OCI-LY7 (cell line): Measurements from ENCODE around the gene SRCIN1. TPM values are rescaled to one million over a fixed set of nuclear protein-coding genes. Genes with fewer than 3 reads are reported as not detected.

Source experiments
- BruUV-seq: library from RNA; stranded (reverse); fragments of 400-500 nt; replicated peaks from 2 replicates; lab custom pipeline; 2021; lab: Mats Ljungman, UMichigan
- CTCF ChIA-PET: fragments of 300-600 bp; sonication (Branson Sonifier 250); formaldehyde crosslinking; loops from one replicate; lab custom pipeline; 2022; ENCODE audit warnings: antibody characterized with exemption; ENCODE audit not compliant: unreplicated experiment; lab: Charles Lee
- POLR2A ChIA-PET: fragments of 300-600 bp; sonication (Branson Sonifier 250); formaldehyde crosslinking; loops from one replicate; lab custom pipeline; 2022; ENCODE audit warnings: antibody characterized with exemption; lab: Charles Lee
- DNase-seq: peaks from one replicate; pipeline ENCODE4 v3.0.0-alpha.2; 2015; ENCODE audit warnings: low spot score
- H2AFZ ChIP-seq: fragments of 200-600 bp; sonication (generic), shearing (Covaris generic); 2 replicates; pipeline ENCODE4 v1.6.1; 2014; ENCODE audit warnings: mild to moderate bottlenecking, antibody characterized with exemption, low read length, moderate library complexity
- H3K27ac ChIP-seq: fragments of 200-600 bp; sonication (generic); 2 replicates; pipeline ENCODE4 v1.5.1; 2014; ENCODE audit warnings: mixed run types, low read depth, mild to moderate bottlenecking, moderate library complexity, low read length, inconsistent platforms; ENCODE audit not compliant: poor library complexity, severe bottlenecking
- H3K36me3 ChIP-seq: fragments of 200-600 bp; sonication (generic); 2 replicates; pipeline ENCODE4 v1.6.1; 2014; ENCODE audit warnings: mild to moderate bottlenecking, antibody characterized with exemption, low read length, moderate library complexity, mixed read lengths; ENCODE audit not compliant: insufficient read depth
- H3K4me1 ChIP-seq: fragments of 200-600 bp; sonication (generic); 2 replicates; pipeline ENCODE4 v1.5.1; 2014; ENCODE audit warnings: mild to moderate bottlenecking, low read length; ENCODE audit not compliant: insufficient read depth, poor library complexity, severe bottlenecking
- H3K4me2 ChIP-seq: fragments of 200-600 bp; sonication (generic); 2 replicates; pipeline ENCODE4 v1.6.1; 2014; ENCODE audit warnings: mild to moderate bottlenecking, low read length
- H3K4me3 ChIP-seq: fragments of 200-600 bp; sonication (generic); 2 replicates; pipeline ENCODE4 v1.5.1; 2014; ENCODE audit warnings: mild to moderate bottlenecking, low read depth, low read length; ENCODE audit not compliant: poor library complexity, severe bottlenecking
- H3K79me2 ChIP-seq: fragments of 200-600 bp; sonication (generic); 2 replicates; pipeline ENCODE4 v1.6.1; 2016; ENCODE audit warnings: low read depth, mild to moderate bottlenecking, low read length, moderate library complexity, mixed read lengths; ENCODE audit not compliant: insufficient read depth
- H3K9me2 ChIP-seq: fragments of 200-600 bp; sonication (generic); 2 replicates; pipeline ENCODE4 v1.6.1; 2016; ENCODE audit warnings: mild to moderate bottlenecking, low read length, mixed read lengths; ENCODE audit not compliant: insufficient read depth
- H3K9me3 ChIP-seq: fragments of 200-600 bp; sonication (generic); 2 replicates; pipeline ENCODE4 v1.6.1; 2014; ENCODE audit warnings: mild to moderate bottlenecking, mixed run types, low read length, mixed read lengths
- H4K20me1 ChIP-seq: fragments of 200-600 bp; sonication (generic); 2 replicates; pipeline ENCODE4 v1.6.1; 2014; ENCODE audit warnings: mild to moderate bottlenecking, antibody characterized with exemption, low read length, moderate library complexity, mixed read lengths; ENCODE audit not compliant: insufficient read depth
- CTCF ChIP-seq: fragments of 200-600 bp; sonication (generic); conservative IDR thresholded peaks from 2 replicates; pipeline ENCODE4 v1.5.1; 2014; ENCODE audit warnings: mild to moderate bottlenecking, antibody characterized with exemption, low read length, moderate library complexity, mixed read lengths
- EZH2phosphoT487 ChIP-seq: fragments of 200-600 bp; sonication (generic); IDR thresholded peaks from 2 replicates; pipeline ENCODE4 v1.6.1; 2018; ENCODE audit warnings: low read depth, borderline replicate concordance, mild to moderate bottlenecking, mixed run types, antibody characterized with exemption, low read length, moderate library complexity, mixed read lengths
- intact Hi-C: fragments of 100-400 bp; cut with micrococcal nuclease; formaldehyde crosslinking; loops from one replicate; pipeline ENCODE4 v1.10.0; 2022; ENCODE audit not compliant: unreplicated experiment
- total RNA-seq, 2 experiments: library from RNA; depleted of rRNA in 1 of 2; stranded (reverse); fragments of >200 nt in 1 of 2; shearing (Covaris generic) in 1 of 2; gene quantifications; 2 replicates each; pipeline ENCODE4 v1.2.3, GENCODE V29; 2014 to 2022

SRCIN1 gene
- total RNA-seq, 2 experiments from 2014 or later, result 1.5 to 4.6 TPM

GRCh38 chr17:38616361-38616760 is 10.6 kb upstream of the SRCIN1 start:
- Histone ChIP-seq H3K4me1 (no peaks in the 10 kb centered on the region), H3K4me2 (no peak overlapping the region), H3K9me2 (no peaks in the 10 kb centered on the region), H3K4me3 (no peak overlapping the region), H3K36me3 (no peaks in the 10 kb centered on the region), H3K79me2 (no peaks in the 10 kb centered on the region), H3K27ac (no peak overlapping the region), H3K9me3 (peaks cover 4% of the 10 kb centered on the region; the same call in 1 of the 2 replicates), H2AFZ (no peak overlapping the region), H4K20me1 (no peaks in the 10 kb centered on the region)
- intact Hi-C loops, result no loop called here
- ChIA-PET CTCF (interaction anchor here (0.5 kb wide), 1 partner anchor 265 kb away, joined by 3 read pairs; the partner anchor contains the start of gene SOCS7), POLR2A (no interaction called here)
- BruUV-seq, result no TSS peak
- no peak for DNase-seq
- TF ChIP-seq CTCF, result no peak
- no peak for TF ChIP-seq EZH2phosphoT487

GRCh38 chr17:38613981-38614779 is 8.4 kb upstream of the SRCIN1 start:
- CTCF ChIA-PET, result no interaction called here
- Histone ChIP-seq H3K36me3 (no peaks in the 10 kb centered on the region), H3K9me2 (no peaks in the 10 kb centered on the region), H3K9me3 (peaks cover 4% of the 10 kb centered on the region; the same call in 1 of the 2 replicates), H4K20me1 (no peaks in the 10 kb centered on the region), H3K27ac (no peak overlapping the region), H3K4me1 (no peaks in the 10 kb centered on the region), H3K79me2 (no peaks in the 10 kb centered on the region), H3K4me3 (no peak overlapping the region), H3K4me2 (no peak overlapping the region), H2AFZ (no peak overlapping the region)
- no peak for DNase-seq
- intact Hi-C loops, result no loop called here
- POLR2A ChIA-PET, result no interaction called here
- no TSS peak for BruUV-seq
- TF ChIP-seq CTCF (no peak), EZH2phosphoT487 (no peak)

- Histone ChIP-seq H4K20me1 (no peaks in the 10 kb centered on the region), H3K4me3 (no peak overlapping the region), H2AFZ (no peak overlapping the region), H3K4me1 (no peaks in the 10 kb centered on the region), H3K9me3 (peaks cover 4% of the 10 kb centered on the region; the same call in 1 of the 2 replicates), H3K36me3 (no peaks in the 10 kb centered on the region), H3K27ac (no peak overlapping the region), H3K79me2 (no peaks in the 10 kb centered on the region), H3K4me2 (no peak overlapping the region), H3K9me2 (no peaks in the 10 kb centered on the region)
- BruUV-seq, result no TSS peak
- intact Hi-C loops, result no loop called here
- CTCF ChIA-PET, result no interaction called here
- no peak for TF ChIP-seq CTCF
- TF ChIP-seq EZH2phosphoT487, result no peak
- POLR2A ChIA-PET, result no interaction called here
- DNase-seq, result no peak
Measured at GRCh38 chr17:38613525-38613980, 7.8 kb upstream of the SRCIN1 start.
